PC-3 (cell line): ENCODE data around the gene ATG16L1. TPM values are rescaled to one million over a fixed set of nuclear protein-coding genes. Genes with fewer than 3 reads are reported as not detected.

Experiments used
- ATAC-seq: fragments of 200-7000 bp; cut with Tn5 transposase; 2 replicates; pipeline ENCODE4 v1.9.1; 2020; ENCODE audit warnings: mild to moderate bottlenecking, moderate library complexity
- BruUV-seq: library from RNA; stranded (reverse); fragments of 400-500 nt; replicated peaks from 2 replicates; lab custom pipeline; 2021; lab: Mats Ljungman, UMichigan
- CTCF ChIA-PET: fragments of 300-600 bp; sonication (Branson Sonifier 250); formaldehyde crosslinking; loops from one replicate; lab custom pipeline; 2022; ENCODE audit warnings: antibody characterized with exemption; lab: Charles Lee
- POLR2A ChIA-PET: fragments of 300-600 bp; sonication (Branson Sonifier 250); formaldehyde crosslinking; loops from one replicate; lab custom pipeline; 2022; ENCODE audit warnings: antibody characterized with exemption; ENCODE audit not compliant: unreplicated experiment; lab: Charles Lee
- DNase-seq: peaks from one replicate; pipeline ENCODE4 v3.0.0-alpha.2; 2015
- H2AFZ ChIP-seq: fragments of 300-600 bp; sonication (generic); 2 replicates; pipeline ENCODE4 v1.6.0; 2016; ENCODE audit warnings: antibody characterized with exemption, low read length
- H3F3A ChIP-seq: fragments of 300-600 bp; sonication (generic); one replicate; pipeline ENCODE4 v1.6.0; 2017; ENCODE audit warnings: antibody characterized with exemption, low read length, control low read depth, mild to moderate bottlenecking; ENCODE audit not compliant: unreplicated experiment
- H3K27ac ChIP-seq: fragments of 300-600 bp; sonication (generic); 2 replicates; pipeline ENCODE4 v1.5.1; 2016; ENCODE audit warnings: mild to moderate bottlenecking, low read length
- H3K27me3 ChIP-seq: fragments of 300-600 bp; sonication (generic); 2 replicates; pipeline ENCODE4 v1.6.1; 2016; ENCODE audit warnings: low read length, mixed read lengths
- H3K36me3 ChIP-seq: fragments of 300-600 bp; sonication (generic); 2 replicates; pipeline ENCODE4 v1.6.1; 2016; ENCODE audit warnings: low read depth, mixed run types, low read length, mixed read lengths
- H3K4me1 ChIP-seq: fragments of 300-600 bp; sonication (generic); 2 replicates; pipeline ENCODE4 v1.5.1; 2016; ENCODE audit warnings: low read length; ENCODE audit not compliant: insufficient read depth
- H3K4me2 ChIP-seq: fragments of 300-600 bp; sonication (generic); 2 replicates; pipeline ENCODE4 v1.6.0; 2016; ENCODE audit warnings: low read length
- H3K4me3 ChIP-seq: fragments of 300-600 bp; sonication (generic); 2 replicates; pipeline ENCODE4 v1.5.1; 2016; ENCODE audit warnings: mild to moderate bottlenecking, low read length, mixed read lengths
- H3K79me2 ChIP-seq: fragments of 300-600 bp; sonication (generic); 2 replicates; pipeline ENCODE4 v1.6.1; 2017; ENCODE audit warnings: low read length, mixed read lengths
- H3K9ac ChIP-seq: fragments of 300-600 bp; sonication (generic); 2 replicates; pipeline ENCODE4 v1.6.0; 2016; ENCODE audit warnings: mild to moderate bottlenecking, low read length
- H3K9me2 ChIP-seq: fragments of 300-600 bp; sonication (generic); replicated peaks from 2 replicates; pipeline ENCODE4 v1.6.1; 2016; ENCODE audit warnings: mixed run types, low read length, mixed read lengths
- H3K9me3 ChIP-seq: fragments of 300-600 bp; sonication (generic); 2 replicates; pipeline ENCODE4 v1.6.1; 2016; ENCODE audit warnings: low read length, mixed read lengths
- H4K20me1 ChIP-seq: fragments of 300-600 bp; sonication (generic); 2 replicates; pipeline ENCODE4 v1.6.1; 2016; ENCODE audit warnings: low read length, mixed read lengths
- CTCF ChIP-seq: fragments of 300-600 bp; sonication (generic); conservative IDR thresholded peaks from 2 replicates; pipeline ENCODE4 v1.5.1; 2017; ENCODE audit warnings: antibody characterized with exemption, low read depth, mild to moderate bottlenecking, low read length
- EZH2 ChIP-seq: fragments of 300-600 bp; sonication (generic); IDR thresholded peaks from one replicate; pipeline ENCODE4 v1.6.1; 2017; ENCODE audit warnings: antibody characterized with exemption, mild to moderate bottlenecking, low read length; ENCODE audit not compliant: unreplicated experiment
- EZH2phosphoT487 ChIP-seq: fragments of 300-600 bp; sonication (generic); IDR thresholded peaks from 2 replicates; pipeline ENCODE4 v1.6.1; 2018; ENCODE audit warnings: mild to moderate bottlenecking, antibody characterized with exemption, low read length, borderline replicate concordance
- intact Hi-C: fragments of 100-400 bp; cut with micrococcal nuclease; formaldehyde crosslinking; loops from 2 replicates; pipeline ENCODE4 v1.9.0; 2023
- total RNA-seq: library from RNA; depleted of rRNA; stranded (reverse); fragments of >200 nt; gene quantifications from 2 replicates; pipeline ENCODE4 v1.2.3, GENCODE V29; 2014

ATG16L1 gene
- total RNA-seq, 1 experiment from 2014 or later, result 173 TPM

GRCh38 chr2:233271693-233272092 lies 20.2 kb downstream of the ATG16L1 start:
- DNase-seq, result no peak
- no peak overlapping the region for H3K4me2 ChIP-seq
- no peak for TF ChIP-seq EZH2phosphoT487
- TF ChIP-seq EZH2, result no peak
- TF ChIP-seq CTCF, result no peak
- no peaks in the 10 kb centered on the region for H3F3A ChIP-seq
- H3K4me1 ChIP-seq, result no peaks in the 10 kb centered on the region
- H3K36me3 ChIP-seq, result peaks cover 94% of the 10 kb centered on the region
- intact Hi-C loops, result no loop called here
- H3K9me2 ChIP-seq, result no peaks in the 10 kb centered on the region
- no peak overlapping the region for H3K4me3 ChIP-seq
- ChIA-PET POLR2A (no interaction called here), CTCF (no interaction called here)
- H2AFZ ChIP-seq, result no peak overlapping the region
- H3K27ac ChIP-seq, result 0 out of 2 replicates have a peak overlapping the region, but pooled peaks have one; percentile 19
- no peaks in the 10 kb centered on the region for H3K27me3 ChIP-seq
- H3K79me2 ChIP-seq, result peaks cover 60% of the 10 kb centered on the region
- no TSS peak for BruUV-seq
- ATAC-seq, result peak; percentile 29; the same call in 1 of the 2 replicates
- H3K9ac ChIP-seq, result no peak overlapping the region
- H4K20me1 ChIP-seq, result peaks cover 63% of the 10 kb centered on the region
- no peaks in the 10 kb centered on the region for H3K9me3 ChIP-seq

- ATAC-seq (no peak), DNase-seq (no peak)
- Histone ChIP-seq H3K27ac (no peak overlapping the region), H2AFZ (no peak overlapping the region), H3F3A (no peaks in the 10 kb centered on the region), H3K79me2 (peaks cover 53% of the 10 kb centered on the region; the same call in 1 of the 2 replicates), H3K27me3 (no peaks in the 10 kb centered on the region), H3K9me2 (no peaks in the 10 kb centered on the region), H3K4me3 (no peak overlapping the region), H3K4me2 (no peak overlapping the region), H3K9ac (no peak overlapping the region), H3K36me3 (peaks cover 96% of the 10 kb centered on the region), H3K9me3 (no peaks in the 10 kb centered on the region), H3K4me1 (no peaks in the 10 kb centered on the region), H4K20me1 (peaks cover 57% of the 10 kb centered on the region)
- CTCF ChIA-PET, result no interaction called here
- POLR2A ChIA-PET, result no interaction called here
- intact Hi-C loops, result no loop called here
- TF ChIP-seq EZH2, result no peak
- TF ChIP-seq CTCF, result no peak
- no TSS peak for BruUV-seq
Measured at GRCh38 chr2:233273120-233273519, 21.6 kb downstream of the ATG16L1 start.

GRCh38 chr2:233275223-233275622 lies 23.8 kb downstream of the ATG16L1 start:
- H3K4me1 ChIP-seq, result no peaks in the 10 kb centered on the region
- H2AFZ ChIP-seq, result no peak overlapping the region
- DNase-seq, result no peak
- H3K36me3 ChIP-seq, result peaks cover 96% of the 10 kb centered on the region
- BruUV-seq, result no TSS peak
- H3F3A ChIP-seq, result no peaks in the 10 kb centered on the region
- intact Hi-C loops, result no loop called here
- no peak for ATAC-seq
- H3K4me3 ChIP-seq, result no peak overlapping the region
- CTCF ChIA-PET, result no interaction called here
- peaks cover 51% of the 10 kb centered on the region for H4K20me1 ChIP-seq
- TF ChIP-seq EZH2 (no peak), EZH2phosphoT487 (no peak), CTCF (no peak)
- H3K79me2 ChIP-seq, result peaks cover 38% of the 10 kb centered on the region; the same call in 1 of the 2 replicates
- H3K9me3 ChIP-seq, result no peaks in the 10 kb centered on the region
- no peak overlapping the region for H3K27ac ChIP-seq
- H3K4me2 ChIP-seq, result no peak overlapping the region
- no peaks in the 10 kb centered on the region for H3K9me2 ChIP-seq
- H3K27me3 ChIP-seq, result no peaks in the 10 kb centered on the region
- no peak overlapping the region for H3K9ac ChIP-seq
- POLR2A ChIA-PET, result no interaction called here
